Parathyroid adenoma (tissue), 2 donors: ENCODE results near the gene SPIN1.

Source experiments
- H2AFZ ChIP-seq: fragments of 300-600 bp; sonication (generic); one replicate; pipeline ENCODE4 v1.7.0; 2017; ENCODE audit warnings: antibody characterized with exemption, mild to moderate bottlenecking
- H3K27ac ChIP-seq: fragments of 300-600 bp; sonication (generic); one replicate; pipeline ENCODE4 v1.7.0; 2017
- H3K27me3 ChIP-seq: fragments of 300-600 bp; sonication (generic); one replicate; pipeline ENCODE4 v1.7.0; 2017; ENCODE audit warnings: low read length; ENCODE audit not compliant: control insufficient read depth, insufficient read depth
- H3K36me3 ChIP-seq: fragments of 300-600 bp; sonication (generic); one replicate; pipeline ENCODE4 v1.7.0; 2017; ENCODE audit warnings: low read length; ENCODE audit not compliant: control insufficient read depth, insufficient read depth
- H3K4me1 ChIP-seq: fragments of 300-600 bp; sonication (generic); one replicate; pipeline ENCODE4 v1.7.0; 2017; ENCODE audit warnings: control low read depth
- H3K4me2 ChIP-seq: fragments of 300-600 bp; sonication (generic); one replicate; pipeline ENCODE4 v1.7.0; 2017; ENCODE audit warnings: low read length
- H3K4me3 ChIP-seq: fragments of 300-600 bp; sonication (generic); one replicate; pipeline ENCODE4 v1.7.0; 2017; ENCODE audit warnings: low read depth, low read length
- H3K79me2 ChIP-seq: fragments of 300-600 bp; sonication (generic); one replicate; pipeline ENCODE4 v1.7.0; 2017; ENCODE audit warnings: control low read depth
- H3K9ac ChIP-seq: fragments of 300-600 bp; sonication (generic); one replicate; pipeline ENCODE4 v1.7.0; 2017; ENCODE audit warnings: mild to moderate bottlenecking
- H3K9me3 ChIP-seq: fragments of 300-600 bp; sonication (generic); one replicate; pipeline ENCODE4 v1.7.0; 2017; ENCODE audit warnings: low read length; ENCODE audit not compliant: control insufficient read depth
- TF ChIP-seq, protein P1 (sequence below): fragments of 300-600 bp; sonication (generic); IDR thresholded peaks from one replicate; pipeline ENCODE4 v1.7.0; 2017; ENCODE audit warnings: antibody characterized with exemption, mild to moderate bottlenecking
- donor health status: primary hyperparathyroidism.

Gene SPIN1

DNA sequence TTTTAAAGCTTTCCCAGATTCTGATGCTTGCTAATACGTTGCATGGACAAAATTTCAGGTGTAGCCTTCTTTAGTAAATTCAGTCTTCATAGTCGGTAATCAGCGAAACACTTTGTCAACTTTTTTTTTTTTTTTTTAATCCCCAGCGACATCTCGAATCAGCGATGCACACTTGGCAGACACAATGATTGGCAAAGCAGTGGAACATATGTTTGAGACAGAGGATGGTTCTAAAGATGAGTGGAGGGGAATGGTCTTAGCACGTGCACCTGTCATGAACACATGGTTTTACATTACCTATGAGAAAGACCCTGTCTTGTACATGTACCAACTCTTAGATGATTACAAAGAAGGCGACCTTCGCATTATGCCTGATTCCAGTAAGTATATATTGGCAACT is 80.0 kb downstream of the SPIN1 start:
- H3K9ac ChIP-seq, result no peak overlapping the region
- TF ChIP-seq, protein P1, sequence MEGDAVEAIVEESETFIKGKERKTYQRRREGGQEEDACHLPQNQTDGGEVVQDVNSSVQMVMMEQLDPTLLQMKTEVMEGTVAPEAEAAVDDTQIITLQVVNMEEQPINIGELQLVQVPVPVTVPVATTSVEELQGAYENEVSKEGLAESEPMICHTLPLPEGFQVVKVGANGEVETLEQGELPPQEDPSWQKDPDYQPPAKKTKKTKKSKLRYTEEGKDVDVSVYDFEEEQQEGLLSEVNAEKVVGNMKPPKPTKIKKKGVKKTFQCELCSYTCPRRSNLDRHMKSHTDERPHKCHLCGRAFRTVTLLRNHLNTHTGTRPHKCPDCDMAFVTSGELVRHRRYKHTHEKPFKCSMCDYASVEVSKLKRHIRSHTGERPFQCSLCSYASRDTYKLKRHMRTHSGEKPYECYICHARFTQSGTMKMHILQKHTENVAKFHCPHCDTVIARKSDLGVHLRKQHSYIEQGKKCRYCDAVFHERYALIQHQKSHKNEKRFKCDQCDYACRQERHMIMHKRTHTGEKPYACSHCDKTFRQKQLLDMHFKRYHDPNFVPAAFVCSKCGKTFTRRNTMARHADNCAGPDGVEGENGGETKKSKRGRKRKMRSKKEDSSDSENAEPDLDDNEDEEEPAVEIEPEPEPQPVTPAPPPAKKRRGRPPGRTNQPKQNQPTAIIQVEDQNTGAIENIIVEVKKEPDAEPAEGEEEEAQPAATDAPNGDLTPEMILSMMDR, result no peak
- H3K4me3 ChIP-seq, result no peak overlapping the region
- H3K4me1 ChIP-seq, result no peaks in the 10 kb centered on the region
- H3K9me3 ChIP-seq, result no peaks in the 10 kb centered on the region
- H3K27me3 ChIP-seq, result no peaks in the 10 kb centered on the region
- H3K4me2 ChIP-seq, result no peak overlapping the region
- H3K27ac ChIP-seq, result no peak overlapping the region
- no peaks in the 10 kb centered on the region for H3K79me2 ChIP-seq
- H3K36me3 ChIP-seq, result no peaks in the 10 kb centered on the region
- no peak overlapping the region for H2AFZ ChIP-seq

DNA sequence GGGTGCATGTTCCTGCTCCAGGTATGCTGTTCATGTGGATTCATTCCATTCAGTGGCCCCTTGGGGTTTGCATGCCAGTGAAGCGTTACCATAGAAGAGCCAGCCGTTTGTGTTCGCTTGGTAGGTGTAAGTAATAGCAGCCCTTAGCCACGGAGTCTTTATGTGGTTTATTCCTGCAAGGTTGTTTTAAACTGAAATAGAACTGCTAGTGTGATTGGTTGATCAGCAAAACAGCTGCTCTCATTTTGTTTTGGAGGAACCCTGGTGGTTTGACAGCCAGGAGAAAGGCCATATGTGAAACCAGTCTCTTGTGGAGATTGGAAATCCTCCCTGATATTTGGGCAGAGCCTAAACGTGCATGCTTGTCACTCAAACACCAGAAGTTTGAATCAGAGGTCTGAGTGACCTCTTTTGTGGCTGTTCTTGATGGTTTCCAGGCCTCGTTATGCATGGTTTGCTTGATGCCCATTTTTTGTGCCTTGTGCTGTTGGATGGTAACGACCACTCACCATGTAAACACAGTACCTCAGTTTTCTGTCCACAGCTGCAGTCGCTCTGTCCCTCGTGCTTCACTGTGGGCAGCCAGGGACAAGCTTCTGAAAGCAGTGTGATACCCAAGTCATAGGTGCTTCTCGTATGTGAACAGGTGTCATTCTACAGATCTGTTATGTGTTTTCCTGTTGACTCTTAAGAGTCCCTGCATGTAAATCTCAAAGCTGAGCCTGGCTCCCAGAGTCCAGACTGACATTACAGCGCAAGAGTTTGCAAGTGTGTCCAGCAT is 88.4 kb downstream of the SPIN1 start:
- no peak overlapping the region for H3K4me2 ChIP-seq
- H3K4me1 ChIP-seq, result no peaks in the 10 kb centered on the region
- H3K79me2 ChIP-seq, result no peaks in the 10 kb centered on the region
- H3K27ac ChIP-seq, result no peak overlapping the region
- no peaks in the 10 kb centered on the region for H3K9me3 ChIP-seq
- H3K9ac ChIP-seq, result no peak overlapping the region
- H2AFZ ChIP-seq, result no peak overlapping the region
- no peaks in the 10 kb centered on the region for H3K27me3 ChIP-seq
- H3K4me3 ChIP-seq, result no peak overlapping the region
- H3K36me3 ChIP-seq, result no peaks in the 10 kb centered on the region
- TF ChIP-seq, protein P1, result no peak

DNA sequence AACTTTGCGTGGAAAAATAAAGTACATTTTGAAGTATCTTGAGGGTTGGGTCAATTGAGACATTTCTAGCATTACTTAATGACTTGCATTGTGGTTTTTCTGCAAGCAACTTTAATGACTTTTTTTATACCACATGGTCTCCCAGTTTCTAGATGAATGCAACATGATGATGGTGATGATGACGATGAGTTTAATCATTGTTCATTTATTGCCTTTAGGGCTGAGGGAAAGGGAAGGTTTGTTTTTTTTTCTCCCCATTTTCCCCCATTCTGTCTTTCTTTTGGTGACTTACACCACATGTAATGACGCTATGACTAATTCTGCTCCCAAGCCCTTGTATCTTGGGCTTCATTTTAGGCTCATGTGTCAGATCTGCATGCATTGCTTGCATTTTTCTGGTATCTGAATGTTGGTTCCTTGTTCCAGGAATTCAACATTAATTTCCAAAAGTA is 89.1 kb downstream of the SPIN1 start:
- Histone ChIP-seq H3K9me3 (no peaks in the 10 kb centered on the region), H2AFZ (no peak overlapping the region), H3K36me3 (no peaks in the 10 kb centered on the region), H3K27me3 (no peaks in the 10 kb centered on the region), H3K27ac (no peak overlapping the region), H3K4me3 (no peak overlapping the region), H3K9ac (no peak overlapping the region), H3K4me1 (no peaks in the 10 kb centered on the region), H3K79me2 (no peaks in the 10 kb centered on the region), H3K4me2 (no peak overlapping the region)
- TF ChIP-seq, protein P1, result no peak

DNA sequence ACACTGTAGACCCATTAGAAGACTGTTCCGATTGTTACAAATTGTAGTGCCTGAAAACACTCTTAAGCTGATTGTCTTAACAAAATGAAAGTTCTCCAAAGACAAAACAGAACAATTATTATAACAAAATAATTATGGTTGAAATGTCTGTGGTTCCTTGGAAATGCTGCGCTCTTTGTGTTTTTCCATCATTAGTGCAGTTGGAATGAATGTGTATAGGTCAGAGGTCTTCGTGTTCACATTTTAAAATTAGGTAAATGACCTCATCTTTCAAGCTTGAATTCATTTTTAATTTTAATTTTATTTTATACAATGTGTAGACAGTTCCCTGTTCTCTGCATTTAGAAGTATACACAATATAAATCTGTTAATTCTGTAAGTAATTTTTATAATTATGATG is 90.0 kb downstream of the SPIN1 start:
- H3K36me3 ChIP-seq, result no peaks in the 10 kb centered on the region
- TF ChIP-seq, protein P1, result no peak
- H2AFZ ChIP-seq, result no peak overlapping the region

DNA sequence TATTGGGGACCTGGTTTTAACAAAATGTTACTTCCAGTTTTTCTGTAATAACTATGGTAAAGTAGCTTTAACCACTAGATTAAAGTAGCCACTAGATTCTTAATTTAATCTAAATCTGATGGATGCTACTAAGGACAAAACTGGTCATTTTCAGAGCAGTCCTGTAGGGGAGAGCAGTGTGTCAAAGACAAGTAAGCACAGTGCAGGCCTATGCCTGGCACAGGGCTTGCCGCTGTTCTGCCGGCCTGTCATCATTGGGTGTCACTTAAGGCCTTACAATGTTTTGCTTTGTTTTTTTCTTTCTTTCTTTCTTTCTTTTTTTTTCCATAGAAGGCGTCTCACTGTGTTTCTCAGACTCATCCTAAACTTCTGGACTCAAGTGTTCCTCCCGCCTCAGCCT is 93.7 kb downstream of the SPIN1 start:
- no peak overlapping the region for H3K4me2 ChIP-seq
- no peaks in the 10 kb centered on the region for H3K4me1 ChIP-seq
- H3K36me3 ChIP-seq, result no peaks in the 10 kb centered on the region
- H3K9me3 ChIP-seq, result no peaks in the 10 kb centered on the region
- H3K27ac ChIP-seq, result no peak overlapping the region
- TF ChIP-seq, protein P1, result no peak
- no peaks in the 10 kb centered on the region for H3K79me2 ChIP-seq
- no peak overlapping the region for H3K4me3 ChIP-seq
- H3K9ac ChIP-seq, result no peak overlapping the region
- no peak overlapping the region for H2AFZ ChIP-seq
- H3K27me3 ChIP-seq, result no peaks in the 10 kb centered on the region

More for the DNA sequence above, 90.0 kb downstream of the SPIN1 start:
- no peak overlapping the region for H3K27ac ChIP-seq
- no peak overlapping the region for H3K4me3 ChIP-seq
- no peaks in the 10 kb centered on the region for H3K27me3 ChIP-seq
- no peak overlapping the region for H3K9ac ChIP-seq
- H3K4me2 ChIP-seq, result no peak overlapping the region
- H3K79me2 ChIP-seq, result no peaks in the 10 kb centered on the region
- H3K9me3 ChIP-seq, result no peaks in the 10 kb centered on the region
- H3K4me1 ChIP-seq, result no peaks in the 10 kb centered on the region
